Activated CD8-positive, alpha-beta memory T cell treated with anti-CD3 and anti-CD28 coated beads for 4 hours (primary cell): ENCODE data around the gene KCNIP4.
A peak's percentile ranks its signal among the peaks of the same experiment; 100 is the strongest.

ENCODE experiments used
- DNase-seq, 2 donors: peaks; one replicate each; pipeline ENCODE4 v3.0.0-alpha.2; 2020; ENCODE audit warnings: low read depth in 2 of 2

The KCNIP4 gene

GRCh38 chr4:21067351-21067750 lies 881.2 kb downstream of the KCNIP4 start:
- DNase-seq = no peak

GRCh38 chr4:21061902-21062301 lies 886.7 kb downstream of the KCNIP4 start:
- DNase-seq = no peak

GRCh38 chr4:21046141-21046540 lies 902.4 kb downstream of the KCNIP4 start:
- DNase-seq = no peak

GRCh38 chr4:21045119-21045518 lies 903.5 kb downstream of the KCNIP4 start:
- no peak for DNase-seq

GRCh38 chr4:21041708-21042107 lies 906.9 kb downstream of the KCNIP4 start:
- DNase-seq = peak in 1 of 2 donors; percentile 0

GRCh38 chr4:21034728-21035127 lies 913.8 kb downstream of the KCNIP4 start:
- DNase-seq = no peak

- DNase-seq = no peak
Observed at GRCh38 chr4:21032089-21032645, 916.4 kb downstream of the KCNIP4 start.

- DNase-seq = no peak
Observed at GRCh38 chr4:21018817-21019216, 929.8 kb downstream of the KCNIP4 start.

- DNase-seq = no peak
Observed at GRCh38 chr4:21013501-21013900, 935.1 kb downstream of the KCNIP4 start.

- DNase-seq = no peak
Observed at GRCh38 chr4:21012851-21013331, 935.7 kb downstream of the KCNIP4 start.

GRCh38 chr4:21011106-21011505 lies 937.5 kb downstream of the KCNIP4 start:
- no peak for DNase-seq

GRCh38 chr4:21009956-21010355 lies 938.6 kb downstream of the KCNIP4 start:
- DNase-seq = no peak

- DNase-seq = no peak
Observed at GRCh38 chr4:21005647-21006046, 942.9 kb downstream of the KCNIP4 start.

- no peak for DNase-seq
Observed at GRCh38 chr4:21002976-21003375, 945.6 kb downstream of the KCNIP4 start.

GRCh38 chr4:21002286-21002685 lies 946.3 kb downstream of the KCNIP4 start:
- DNase-seq = no peak

GRCh38 chr4:21001490-21001889 lies 947.1 kb downstream of the KCNIP4 start:
- no peak for DNase-seq

- DNase-seq = no peak
Observed at GRCh38 chr4:20997886-20998285, 950.7 kb downstream of the KCNIP4 start.

GRCh38 chr4:20995610-20996009 lies 953.0 kb downstream of the KCNIP4 start:
- no peak for DNase-seq

GRCh38 chr4:20995015-20995414 lies 953.6 kb downstream of the KCNIP4 start:
- no peak for DNase-seq

- no peak for DNase-seq
Observed at GRCh38 chr4:20992002-20992401, 956.6 kb downstream of the KCNIP4 start.

- DNase-seq = no peak
Observed at GRCh38 chr4:20987191-20987590, 961.4 kb downstream of the KCNIP4 start.

- no peak for DNase-seq
Observed at GRCh38 chr4:20984576-20984836, 964.1 kb downstream of the KCNIP4 start.

- DNase-seq = no peak
Observed at GRCh38 chr4:20983763-20984575, 964.6 kb downstream of the KCNIP4 start.

- DNase-seq = no peak
Observed at GRCh38 chr4:20982544-20982943, 966.0 kb downstream of the KCNIP4 start.
